ENCODE data around the gene ADARB1. TPM values are rescaled to one million over a fixed set of nuclear protein-coding genes. Genes with fewer than 3 reads are reported as not detected.

Gene ADARB1
- polyA plus RNA-seq, 4 donors, result 1.1 to 8.3 (median 3.8) TPM

- FAIRE-seq (no peak), DNase-seq (no peak)
- 79 to 81% (median 80%) methylated on average over 5 of the region's 5 CpGs for WGBS, 3 donors
- Histone ChIP-seq H3K4me1 (ENCODE audit: control insufficient read depth in 3 of 3, insufficient read depth in 2 of 3, low read depth in 1 of 3, low read length in 2 of 3) (no peaks in the 10 kb centered on the region), H3K36me3 (ENCODE audit: control insufficient read depth in 3 of 3, insufficient read depth in 2 of 3, low read depth in 1 of 3, low read length in 3 of 3) (no peaks in the 10 kb centered on the region), H3K27me3 (ENCODE audit: control insufficient read depth in 3 of 3, insufficient read depth in 3 of 3, low read length in 3 of 3) (no peaks in the 10 kb centered on the region), H3K27ac (ENCODE audit: low read depth in 1 of 3, low read length in 2 of 3) (no peak overlapping the region), H3K9me3 (ENCODE audit: control insufficient read depth in 2 of 2, insufficient read depth in 1 of 2, low read depth in 1 of 2, low read length in 1 of 2) (peaks cover 0 to 2% of the 10 kb centered on the region in 2 donors), H3K4me3 (ENCODE audit: low read depth in 1 of 3, low read length in 3 of 3) (no peak overlapping the region)
These were observed 40.1 kb downstream of the ADARB1 start for GRCh38 chr21:45114475-45114874.

GRCh38 chr21:45115141-45115540 is 40.8 kb downstream of the ADARB1 start:
- no peak for FAIRE-seq
- 84 to 90% (median 86%) methylated on average over 5 of the region's 5 CpGs for WGBS, 3 donors
- Histone ChIP-seq H3K9me3 (ENCODE audit: control insufficient read depth in 2 of 2, insufficient read depth in 1 of 2, low read depth in 1 of 2, low read length in 1 of 2) (peaks cover 0 to 2% of the 10 kb centered on the region in 2 donors), H3K4me1 (ENCODE audit: control insufficient read depth in 3 of 3, insufficient read depth in 2 of 3, low read depth in 1 of 3, low read length in 2 of 3) (no peaks in the 10 kb centered on the region), H3K27ac (ENCODE audit: low read depth in 1 of 3, low read length in 2 of 3) (no peak overlapping the region), H3K27me3 (ENCODE audit: control insufficient read depth in 3 of 3, insufficient read depth in 3 of 3, low read length in 3 of 3) (no peaks in the 10 kb centered on the region), H3K4me3 (ENCODE audit: low read depth in 1 of 3, low read length in 3 of 3) (no peak overlapping the region), H3K36me3 (ENCODE audit: control insufficient read depth in 3 of 3, insufficient read depth in 2 of 3, low read depth in 1 of 3, low read length in 3 of 3) (no peaks in the 10 kb centered on the region)
- DNase-seq, result no peak

- no peak for DNase-seq
- WGBS, 3 donors, result 93 to 96% (median 93%) methylated on average over 6 of the region's 6 CpGs
- Histone ChIP-seq H3K27ac (ENCODE audit: low read depth in 1 of 3, low read length in 2 of 3) (no peak overlapping the region), H3K27me3 (ENCODE audit: control insufficient read depth in 3 of 3, insufficient read depth in 3 of 3, low read length in 3 of 3) (no peaks in the 10 kb centered on the region), H3K4me1 (ENCODE audit: control insufficient read depth in 3 of 3, insufficient read depth in 2 of 3, low read depth in 1 of 3, low read length in 2 of 3) (no peaks in the 10 kb centered on the region), H3K9me3 (ENCODE audit: control insufficient read depth in 2 of 2, insufficient read depth in 1 of 2, low read depth in 1 of 2, low read length in 1 of 2) (peaks cover 0 to 2% of the 10 kb centered on the region in 2 donors), H3K4me3 (ENCODE audit: low read depth in 1 of 3, low read length in 3 of 3) (no peak overlapping the region), H3K36me3 (ENCODE audit: control insufficient read depth in 3 of 3, insufficient read depth in 2 of 3, low read depth in 1 of 3, low read length in 3 of 3) (no peaks in the 10 kb centered on the region)
- no peak for FAIRE-seq
These were observed 41.7 kb downstream of the ADARB1 start for GRCh38 chr21:45116066-45116465.

GRCh38 chr21:45117314-45117713 is 42.9 kb downstream of the ADARB1 start:
- Histone ChIP-seq H3K36me3 (ENCODE audit: control insufficient read depth in 3 of 3, insufficient read depth in 2 of 3, low read depth in 1 of 3, low read length in 3 of 3) (no peaks in the 10 kb centered on the region), H3K9me3 (ENCODE audit: control insufficient read depth in 2 of 2, insufficient read depth in 1 of 2, low read depth in 1 of 2, low read length in 1 of 2) (peaks cover 0 to 2% of the 10 kb centered on the region in 2 donors), H3K27ac (ENCODE audit: low read depth in 1 of 3, low read length in 2 of 3) (no peak overlapping the region), H3K4me1 (ENCODE audit: control insufficient read depth in 3 of 3, insufficient read depth in 2 of 3, low read depth in 1 of 3, low read length in 2 of 3) (no peaks in the 10 kb centered on the region), H3K4me3 (ENCODE audit: low read depth in 1 of 3, low read length in 3 of 3) (no peak overlapping the region), H3K27me3 (ENCODE audit: control insufficient read depth in 3 of 3, insufficient read depth in 3 of 3, low read length in 3 of 3) (no peaks in the 10 kb centered on the region)
- DNase-seq (no peak), FAIRE-seq (no peak)
- 94 to 97% (median 96%) methylated on average over 6 of the region's 6 CpGs for WGBS, 3 donors

GRCh38 chr21:45118099-45118498 is 43.7 kb downstream of the ADARB1 start:
- no peaks in the 10 kb centered on the region for H3K36me3 ChIP-seq (ENCODE audit: control insufficient read depth in 3 of 3, insufficient read depth in 2 of 3, low read depth in 1 of 3, low read length in 3 of 3)
- peaks cover 0 to 2% of the 10 kb centered on the region in 2 donors for H3K9me3 ChIP-seq (ENCODE audit: control insufficient read depth in 2 of 2, insufficient read depth in 1 of 2, low read depth in 1 of 2, low read length in 1 of 2)
- 91 to 96% (median 93%) methylated on average over 2 of the region's 2 CpGs for WGBS, 3 donors
- FAIRE-seq (no peak), DNase-seq (no peak)
- no peaks in the 10 kb centered on the region for H3K27me3 ChIP-seq (ENCODE audit: control insufficient read depth in 3 of 3, insufficient read depth in 3 of 3, low read length in 3 of 3)
- no peak overlapping the region for H3K27ac ChIP-seq (ENCODE audit: low read depth in 1 of 3, low read length in 2 of 3)
- no peaks in the 10 kb centered on the region for H3K4me1 ChIP-seq (ENCODE audit: control insufficient read depth in 3 of 3, insufficient read depth in 2 of 3, low read depth in 1 of 3, low read length in 2 of 3)
- H3K4me3 ChIP-seq (ENCODE audit: low read depth in 1 of 3, low read length in 3 of 3), result no peak overlapping the region

GRCh38 chr21:45119812-45120211 is 45.4 kb downstream of the ADARB1 start:
- H3K36me3 ChIP-seq (ENCODE audit: control insufficient read depth in 3 of 3, insufficient read depth in 2 of 3, low read depth in 1 of 3, low read length in 3 of 3), result no peaks in the 10 kb centered on the region
- peaks cover 0 to 2% of the 10 kb centered on the region in 2 donors for H3K9me3 ChIP-seq (ENCODE audit: control insufficient read depth in 2 of 2, insufficient read depth in 1 of 2, low read depth in 1 of 2, low read length in 1 of 2)
- FAIRE-seq (no peak), DNase-seq (no peak)
- H3K4me1 ChIP-seq (ENCODE audit: control insufficient read depth in 3 of 3, insufficient read depth in 2 of 3, low read depth in 1 of 3, low read length in 2 of 3), result no peaks in the 10 kb centered on the region
- no peak overlapping the region for H3K27ac ChIP-seq (ENCODE audit: low read depth in 1 of 3, low read length in 2 of 3)
- WGBS, 3 donors, result 93 to 98% (median 97%) methylated on average over 7 of the region's 7 CpGs
- H3K27me3 ChIP-seq (ENCODE audit: control insufficient read depth in 3 of 3, insufficient read depth in 3 of 3, low read length in 3 of 3), result no peaks in the 10 kb centered on the region
- H3K4me3 ChIP-seq (ENCODE audit: low read depth in 1 of 3, low read length in 3 of 3), result no peak overlapping the region

- Histone ChIP-seq H3K4me3 (ENCODE audit: low read depth in 1 of 3, low read length in 3 of 3) (no peak overlapping the region), H3K27me3 (ENCODE audit: control insufficient read depth in 3 of 3, insufficient read depth in 3 of 3, low read length in 3 of 3) (no peaks in the 10 kb centered on the region), H3K9me3 (ENCODE audit: control insufficient read depth in 2 of 2, insufficient read depth in 1 of 2, low read depth in 1 of 2, low read length in 1 of 2) (peaks cover 0 to 2% of the 10 kb centered on the region in 2 donors), H3K4me1 (ENCODE audit: control insufficient read depth in 3 of 3, insufficient read depth in 2 of 3, low read depth in 1 of 3, low read length in 2 of 3) (no peaks in the 10 kb centered on the region), H3K36me3 (ENCODE audit: control insufficient read depth in 3 of 3, insufficient read depth in 2 of 3, low read depth in 1 of 3, low read length in 3 of 3) (no peaks in the 10 kb centered on the region), H3K27ac (ENCODE audit: low read depth in 1 of 3, low read length in 2 of 3) (no peak overlapping the region)
- no peak for FAIRE-seq
- WGBS, 3 donors, result 72 to 80% (median 79%) methylated on average over 6 of the region's 6 CpGs
- no peak for DNase-seq
These were observed 46.6 kb downstream of the ADARB1 start for GRCh38 chr21:45120975-45121374.

- H3K9me3 ChIP-seq (ENCODE audit: control insufficient read depth in 2 of 2, insufficient read depth in 1 of 2, low read depth in 1 of 2, low read length in 1 of 2), result peaks cover 0 to 2% of the 10 kb centered on the region in 2 donors
- no peaks in the 10 kb centered on the region for H3K27me3 ChIP-seq (ENCODE audit: control insufficient read depth in 3 of 3, insufficient read depth in 3 of 3, low read length in 3 of 3)
- DNase-seq (no peak), FAIRE-seq (no peak)
- H3K36me3 ChIP-seq (ENCODE audit: control insufficient read depth in 3 of 3, insufficient read depth in 2 of 3, low read depth in 1 of 3, low read length in 3 of 3), result peaks cover 0 to 4% (median 0%) of the 10 kb centered on the region in 3 donors
- WGBS, 3 donors, result 86 to 89% (median 87%) methylated on average over 6 of the region's 6 CpGs
- no peaks in the 10 kb centered on the region for H3K4me1 ChIP-seq (ENCODE audit: control insufficient read depth in 3 of 3, insufficient read depth in 2 of 3, low read depth in 1 of 3, low read length in 2 of 3)
- no peak overlapping the region for H3K4me3 ChIP-seq (ENCODE audit: low read depth in 1 of 3, low read length in 3 of 3)
- H3K27ac ChIP-seq (ENCODE audit: low read depth in 1 of 3, low read length in 2 of 3), result no peak overlapping the region
These were observed 47.6 kb downstream of the ADARB1 start for GRCh38 chr21:45122030-45122429.

- Histone ChIP-seq H3K27ac (ENCODE audit: low read depth in 1 of 3, low read length in 2 of 3) (no peak overlapping the region), H3K27me3 (ENCODE audit: control insufficient read depth in 3 of 3, insufficient read depth in 3 of 3, low read length in 3 of 3) (no peaks in the 10 kb centered on the region), H3K4me1 (ENCODE audit: control insufficient read depth in 3 of 3, insufficient read depth in 2 of 3, low read depth in 1 of 3, low read length in 2 of 3) (no peaks in the 10 kb centered on the region), H3K9me3 (ENCODE audit: control insufficient read depth in 2 of 2, insufficient read depth in 1 of 2, low read depth in 1 of 2, low read length in 1 of 2) (peaks cover 0 to 2% of the 10 kb centered on the region in 2 donors), H3K4me3 (ENCODE audit: low read depth in 1 of 3, low read length in 3 of 3) (no peak overlapping the region), H3K36me3 (ENCODE audit: control insufficient read depth in 3 of 3, insufficient read depth in 2 of 3, low read depth in 1 of 3, low read length in 3 of 3) (peaks cover 0 to 6% (median 0%) of the 10 kb centered on the region in 3 donors)
- 83% methylated on average over 10 of the region's 10 CpGs for WGBS, 3 donors
- FAIRE-seq (no peak), DNase-seq (no peak)
These were observed 48.2 kb downstream of the ADARB1 start for GRCh38 chr21:45122432-45123132.
